Measurements from ENCODE around the gene SF3B4. TPM values are rescaled to one million over a fixed set of nuclear protein-coding genes. Genes with fewer than 3 reads are reported as not detected.
A peak's percentile ranks its signal among the peaks of the same experiment; 100 is the strongest.

SF3B4 gene
- total and polyA plus RNA-seq, 2 of the 4 experiments (the other 2 are of a cell fraction) = 6.6 to 64.4 TPM

GRCh38 chr1:149881876-149882275 lies 45.7 kb downstream of the SF3B4 start:
- BruUV-seq (replicated peaks) = no TSS peak
- no peak for DNase-seq

More at GRCh38 chr1:149881876-149882275, 45.7 kb downstream of the SF3B4 start:
- ChIA-PET POLR2A (ENCODE audit: unreplicated experiment) (no interaction called here), CTCF (no interaction called here)
- no peak overlapping the region for H2AK9ac ChIP-seq (replicated peaks; ENCODE audit: low read depth, low read length, poor library complexity)
- no peak overlapping the region for H3K9ac ChIP-seq (ENCODE audit: low read depth, low read length)
- H4K8ac ChIP-seq (ENCODE audit: low read depth in 2 of 2, low read length in 2 of 2) = no peak overlapping the region
- 0 out of 2 replicates have a peak overlapping the region, but pooled peaks have one; percentile 40 for H2AK5ac ChIP-seq (ENCODE audit: low read depth, low read length)
- no peak overlapping the region for H2BK15ac ChIP-seq (ENCODE audit: low read depth, low read length)
- H3K27me3 ChIP-seq (ENCODE audit: control insufficient read depth, insufficient read depth, low read length) = no peaks in the 10 kb centered on the region
- no peak overlapping the region for H3K4me2 ChIP-seq (ENCODE audit: low read depth, low read length)
- dilution Hi-C loops (cut with HindIII; ENCODE audit: low sequenced_read_pairs, unreplicated experiment) = no loop called here
- no peak overlapping the region for H3K4me3 ChIP-seq (ENCODE audit: insufficient read depth, low read depth, low read length)
- peaks cover 15% of the 10 kb centered on the region for H4K20me1 ChIP-seq (ENCODE audit: insufficient read depth, low read length)
- TF ChIP-seq RCOR1 (IDR thresholded peaks at IDR 0.05; ENCODE audit: insufficient replicate concordance, low read length) = no peak
- TF ChIP-seq POLR2A (IDR thresholded peaks at IDR 0.05; ENCODE audit: low read depth, low read length) = peak; percentile 34; the same call in 1 of the 2 replicates
- H3K4me1 ChIP-seq (ENCODE audit: control insufficient read depth, insufficient read depth, low read length) = no peaks in the 10 kb centered on the region
- peaks cover 3 to 19% of the 10 kb centered on the region in 2 experiments for H3K79me1 ChIP-seq (ENCODE audit: low read depth in 1 of 2, low read length in 2 of 2)
- no peak overlapping the region for H2BK5ac ChIP-seq (ENCODE audit: low read depth, low read length, poor library complexity, severe bottlenecking)
- no peak overlapping the region for H3K4ac ChIP-seq (ENCODE audit: low read depth, low read length)
- no peak overlapping the region for H3K18ac ChIP-seq (ENCODE audit: low read depth, low read length)
- no peak overlapping the region for H4K91ac ChIP-seq (ENCODE audit: insufficient read depth, low read depth, low read length)
- in situ Hi-C loops (cut with MboI; ENCODE audit: low sequenced_read_pairs) = no loop called here
- no peak for ATAC-seq (ENCODE audit: low read depth)
- no peak overlapping the region for H2BK20ac ChIP-seq (ENCODE audit: low read depth, low read length)
- H3K56ac ChIP-seq (ENCODE audit: extremely low read depth, insufficient read depth, low read length) = no peak overlapping the region
- H3K27ac ChIP-seq (ENCODE audit: insufficient read depth, low read length) = no peak overlapping the region
- H3K23ac ChIP-seq (ENCODE audit: low read depth, low read length) = no peak overlapping the region
- no peak overlapping the region for H2AFZ ChIP-seq (replicated peaks; ENCODE audit: low read length, poor library complexity)
- peaks cover 4% of the 10 kb centered on the region; the same call in 1 of the 2 replicates for H3K9me1 ChIP-seq (ENCODE audit: insufficient read depth, low read length)
- H2BK120ac ChIP-seq (ENCODE audit: low read depth, low read length) = no peak overlapping the region
- H3K14ac ChIP-seq (replicated peaks; ENCODE audit: low read depth, low read length) = no peak overlapping the region
- intact Hi-C loops (cut with micrococcal nuclease) = no loop called here
- H3K9me3 ChIP-seq (ENCODE audit: control insufficient read depth, insufficient read depth, low read length) = no peaks in the 10 kb centered on the region
- H4K5ac ChIP-seq (ENCODE audit: low read depth, low read length) = no peak overlapping the region
- no peaks in the 10 kb centered on the region for H3K36me3 ChIP-seq (ENCODE audit: control insufficient read depth, insufficient read depth, low read length)
- no CpG with 5 or more reads among the region's 1 CpG for WGBS, 2 experiments (ENCODE audit: extremely low coverage in 2 of 2, insufficient read length in 1 of 2)
